WTC11 (cell line): ENCODE results near the gene PTPMT1.

Experiments
- ARID4B ChIP-seq: sonication (generic); formaldehyde crosslinking; IDR thresholded peaks from 2 replicates; pipeline ENCODE4 v1.8.0; 2023; ENCODE audit warnings: missing genetic modification reagents, mild to moderate bottlenecking, borderline replicate concordance
- CTCF ChIP-seq: fragments of 200-600 bp; IDR thresholded peaks from 2 replicates; pipeline ENCODE4 v1.8.0; 2022; ENCODE audit warnings: antibody characterized with exemption
- MLX ChIP-seq: sonication (generic); formaldehyde crosslinking; IDR thresholded peaks from 2 replicates; pipeline ENCODE4 v1.8.1; 2023; ENCODE audit warnings: mild to moderate bottlenecking, missing genetic modification reagents, moderate library complexity
- NR3C1 ChIP-seq: sonication (generic); formaldehyde crosslinking; conservative IDR thresholded peaks from 2 replicates; pipeline ENCODE4 v1.8.1; 2023; ENCODE audit warnings: low read depth, mild to moderate bottlenecking, missing genetic modification reagents
- SP1 ChIP-seq: sonication (generic); formaldehyde crosslinking; conservative IDR thresholded peaks from 2 replicates; pipeline ENCODE4 v1.8.1; 2022; ENCODE audit warnings: missing genetic modification reagents
- TEAD4 ChIP-seq: sonication (generic); formaldehyde crosslinking; IDR thresholded peaks from 2 replicates; pipeline ENCODE4 v1.8.0; 2022; ENCODE audit warnings: mild to moderate bottlenecking, missing genetic modification reagents
- USF2 ChIP-seq: sonication (generic); formaldehyde crosslinking; IDR thresholded peaks from 2 replicates; pipeline ENCODE4 v1.8.1; 2023; ENCODE audit warnings: mild to moderate bottlenecking, missing genetic modification reagents, moderate library complexity
- ZNF263 ChIP-seq: sonication (generic); formaldehyde crosslinking; IDR thresholded peaks from 2 replicates; pipeline ENCODE4 v1.8.1; 2022; ENCODE audit warnings: low read depth, mild to moderate bottlenecking, moderate library complexity, missing genetic modification reagents
- ZNF281 ChIP-seq: sonication (generic); formaldehyde crosslinking; IDR thresholded peaks from 2 replicates; pipeline ENCODE4 v1.8.0; 2023; ENCODE audit warnings: mild to moderate bottlenecking, missing genetic modification reagents
- ZNF416 ChIP-seq: fragments of 250-450 bp; sonication (Bioruptor Pico); IDR thresholded peaks from 2 replicates; pipeline ENCODE4 v1.9.0; 2021; ENCODE audit warnings: mild to moderate bottlenecking, inconsistent platforms
- ZNF512 ChIP-seq: sonication (generic); formaldehyde crosslinking; IDR thresholded peaks from 2 replicates; pipeline ENCODE4 v1.8.1; 2022; ENCODE audit warnings: missing genetic modification reagents, borderline replicate concordance

DNA sequence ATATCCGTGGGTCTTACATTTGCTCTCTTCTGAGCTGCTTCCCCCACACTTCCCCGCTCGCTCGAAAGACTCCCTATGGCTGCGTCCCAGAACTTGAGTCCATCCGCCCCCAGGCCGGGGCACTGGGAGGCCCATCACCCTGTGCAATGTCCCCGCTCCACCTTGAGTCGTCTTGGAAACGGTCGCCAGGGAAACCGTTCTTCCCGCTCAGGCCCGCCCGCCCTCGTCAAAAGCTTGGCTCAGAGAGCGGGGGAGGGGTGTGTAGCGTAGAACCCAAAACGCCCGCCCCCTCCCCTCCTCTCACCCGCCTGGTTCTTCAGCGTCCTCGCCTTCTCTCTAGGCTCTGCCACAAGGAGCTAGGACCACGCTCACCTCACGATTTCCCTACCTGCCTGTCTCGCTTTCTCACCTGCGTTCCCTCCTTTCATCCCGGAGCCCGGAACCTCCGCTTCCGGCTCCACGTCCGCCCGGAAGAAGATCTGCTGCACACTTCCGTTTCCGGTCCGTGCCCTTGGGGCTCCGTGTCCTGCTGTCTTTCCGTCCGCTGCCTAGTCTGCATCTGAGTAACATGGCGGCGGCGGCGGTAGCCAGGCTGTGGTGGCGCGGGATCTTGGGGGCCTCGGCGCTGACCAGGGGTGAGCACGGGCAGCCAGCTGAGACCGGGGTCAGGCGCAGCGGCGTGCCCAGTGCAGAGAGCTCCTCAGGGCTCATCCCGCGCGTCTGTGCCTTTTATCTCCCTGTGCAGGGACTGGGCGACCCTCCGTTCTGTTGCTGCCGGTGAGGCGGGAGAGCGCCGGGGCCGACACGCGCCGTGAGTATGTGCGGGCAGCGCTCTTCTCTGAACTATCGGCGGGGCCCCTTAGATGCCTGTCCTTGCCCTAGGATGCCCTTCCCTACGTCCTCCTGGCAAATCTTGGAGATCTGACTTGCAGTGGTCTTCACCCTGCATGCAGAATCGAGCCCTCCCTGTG is 13.4 kb downstream of the PTPMT1 start, which contains the start of the genes KBTBD4 and NDUFS3:
- TF ChIP-seq SP1 (CRISPR knock-in tag) (peak; percentile 89), CTCF (no peak), TEAD4 (CRISPR knock-in tag) (0 out of 2 replicates have a peak, but pooled peaks have one; percentile 50), MLX (CRISPR knock-in tag) (no peak), NR3C1 (CRISPR knock-in tag) (no peak), ARID4B (CRISPR knock-in tag) (peak; percentile 90), ZNF512 (CRISPR knock-in tag) (no peak), ZNF281 (CRISPR knock-in tag) (peak; percentile 94), USF2 (CRISPR knock-in tag) (no peak), ZNF263 (CRISPR knock-in tag) (no peak), ZNF416 (no peak)
